HUES64 (cell line): Measurements from ENCODE around the gene NAA40.

ENCODE experiments used
- H3K27ac ChIP-seq: 2 replicates; pipeline ENCODE4 v1.7.0; 2013; ENCODE audit warnings: low read depth, low read length, inconsistent platforms
- H3K27me3 ChIP-seq: 2 replicates; pipeline ENCODE4 v1.6.1; 2013; ENCODE audit warnings: mild to moderate bottlenecking, low read length; ENCODE audit not compliant: insufficient read depth
- H3K36me3 ChIP-seq: 2 replicates; pipeline ENCODE4 v1.6.1; 2013; ENCODE audit warnings: mild to moderate bottlenecking, low read length; ENCODE audit not compliant: insufficient read depth
- H3K4me1 ChIP-seq: 2 replicates; pipeline ENCODE4 v1.6.1; 2013; ENCODE audit warnings: mild to moderate bottlenecking, low read length, moderate library complexity; ENCODE audit not compliant: insufficient read depth
- H3K4me3 ChIP-seq: 2 replicates; pipeline ENCODE4 v1.5.1; 2013; ENCODE audit warnings: mild to moderate bottlenecking, low read length, moderate library complexity
- H3K9ac ChIP-seq: 2 replicates; pipeline ENCODE4 v1.6.1; 2013; ENCODE audit warnings: mild to moderate bottlenecking, low read depth, low read length
- H3K9me3 ChIP-seq: 2 replicates; pipeline ENCODE4 v1.6.1; 2013; ENCODE audit warnings: low read depth, low read length; ENCODE audit not compliant: insufficient read depth
- WGBS: fragments of 150-250, 120-280 bp; methylation state at CpG from one replicate; pipeline ENCODE4 v1.1.7; 2013; ENCODE audit warnings: missing lambda C conversion rate; 5-methylcytosine and 5-hydroxymethylcytosine counted together

The NAA40 gene

GRCh38 chr11:63906087-63906486 lies 32.7 kb upstream of the NAA40 start:
- Histone ChIP-seq H3K9ac (no peak overlapping the region), H3K27ac (no peak overlapping the region)
- 91% methylated on average over 2 of the region's 4 CpGs for WGBS

GRCh38 chr11:63906585-63906984 lies 32.2 kb upstream of the NAA40 start:
- Histone ChIP-seq H3K27me3 (no peaks in the 10 kb centered on the region), H3K4me3 (no peak overlapping the region), H3K4me1 (peaks cover 31% of the 10 kb centered on the region), H3K36me3 (peaks cover 50% of the 10 kb centered on the region), H3K9ac (no peak overlapping the region), H3K9me3 (no peaks in the 10 kb centered on the region), H3K27ac (0 out of 2 replicates have a peak overlapping the region, but pooled peaks have one; percentile 18)
- 89% methylated on average over 7 of the region's 7 CpGs for WGBS

More at GRCh38 chr11:63906087-63906486, 32.7 kb upstream of the NAA40 start:
- Histone ChIP-seq H3K4me1 (peaks cover 31% of the 10 kb centered on the region), H3K36me3 (peaks cover 50% of the 10 kb centered on the region), H3K9me3 (no peaks in the 10 kb centered on the region), H3K27me3 (no peaks in the 10 kb centered on the region), H3K4me3 (no peak overlapping the region)

- Histone ChIP-seq H3K4me3 (no peak overlapping the region), H3K27ac (0 out of 2 replicates have a peak overlapping the region, but pooled peaks have one; percentile 18), H3K9ac (no peak overlapping the region), H3K4me1 (peaks cover 31% of the 10 kb centered on the region), H3K36me3 (peaks cover 46% of the 10 kb centered on the region), H3K27me3 (no peaks in the 10 kb centered on the region), H3K9me3 (no peaks in the 10 kb centered on the region)
- WGBS, result 73% methylated on average over 3 of the region's 6 CpGs
These were observed 31.7 kb upstream of the NAA40 start for GRCh38 chr11:63907063-63907462.

GRCh38 chr11:63907808-63908530 lies 30.8 kb upstream of the NAA40 start:
- WGBS, result 82% methylated on average over 20 of the region's 21 CpGs
- H3K36me3 ChIP-seq, result peaks cover 45% of the 10 kb centered on the region
- H3K27ac ChIP-seq, result peak overlapping the region; percentile 52; the same call in 1 of the 2 replicates
- no peaks in the 10 kb centered on the region for H3K27me3 ChIP-seq
- no peak overlapping the region for H3K4me3 ChIP-seq
- peaks cover 31% of the 10 kb centered on the region for H3K4me1 ChIP-seq
- H3K9ac ChIP-seq, result peak overlapping the region; percentile 42; the same call in 1 of the 2 replicates
- H3K9me3 ChIP-seq, result no peaks in the 10 kb centered on the region

GRCh38 chr11:63908631-63909401 lies 30.0 kb upstream of the NAA40 start:
- Histone ChIP-seq H3K9me3 (no peaks in the 10 kb centered on the region), H3K4me1 (peaks cover 31% of the 10 kb centered on the region), H3K9ac (no peak overlapping the region), H3K27ac (peak overlapping the region; percentile 60), H3K36me3 (peaks cover 42% of the 10 kb centered on the region), H3K4me3 (no peak overlapping the region), H3K27me3 (no peaks in the 10 kb centered on the region)
- WGBS, result 83% methylated on average over 46 of the region's 46 CpGs

- no peak overlapping the region for H3K9ac ChIP-seq
- peaks cover 43% of the 10 kb centered on the region for H3K36me3 ChIP-seq
- 43% methylated on average over 19 of the region's 24 CpGs for WGBS
- H3K9me3 ChIP-seq, result no peaks in the 10 kb centered on the region
- no peaks in the 10 kb centered on the region for H3K27me3 ChIP-seq
- no peak overlapping the region for H3K4me3 ChIP-seq
- peak overlapping the region; percentile 51; the same call in 1 of the 2 replicates for H3K27ac ChIP-seq
- H3K4me1 ChIP-seq, result peaks cover 31% of the 10 kb centered on the region
These were observed 29.0 kb upstream of the NAA40 start for GRCh38 chr11:63909591-63910506.

GRCh38 chr11:63910675-63911074 lies 28.1 kb upstream of the NAA40 start:
- H3K27me3 ChIP-seq, result no peaks in the 10 kb centered on the region
- H3K9ac ChIP-seq, result no peak overlapping the region
- WGBS, result 48% methylated on average over 8 of the region's 9 CpGs
- peak overlapping the region; percentile 74 for H3K27ac ChIP-seq
- H3K36me3 ChIP-seq, result peaks cover 43% of the 10 kb centered on the region
- H3K4me1 ChIP-seq, result peaks cover 31% of the 10 kb centered on the region
- H3K4me3 ChIP-seq, result no peak overlapping the region
- no peaks in the 10 kb centered on the region for H3K9me3 ChIP-seq

- Histone ChIP-seq H3K27me3 (no peaks in the 10 kb centered on the region), H3K9me3 (no peaks in the 10 kb centered on the region), H3K27ac (no peak overlapping the region; the same call in 1 of the 2 replicates), H3K4me1 (peaks cover 31% of the 10 kb centered on the region), H3K9ac (no peak overlapping the region), H3K4me3 (no peak overlapping the region), H3K36me3 (peaks cover 40% of the 10 kb centered on the region)
- 75% methylated on average over 8 of the region's 8 CpGs for whole genome bisulfite sequencing
These were observed 27.4 kb upstream of the NAA40 start for GRCh38 chr11:63911440-63911839.

GRCh38 chr11:63911876-63912275 lies 26.9 kb upstream of the NAA40 start:
- peaks cover 38% of the 10 kb centered on the region for H3K36me3 ChIP-seq
- H3K9me3 ChIP-seq, result no peaks in the 10 kb centered on the region
- H3K27ac ChIP-seq, result no peak overlapping the region
- H3K4me1 ChIP-seq, result peaks cover 29% of the 10 kb centered on the region
- no peaks in the 10 kb centered on the region for H3K27me3 ChIP-seq
- H3K9ac ChIP-seq, result no peak overlapping the region
- no peak overlapping the region for H3K4me3 ChIP-seq
- 93% methylated on average over 22 of the region's 22 CpGs for WGBS

- H3K27ac ChIP-seq, result no peak overlapping the region
- no peak overlapping the region for H3K9ac ChIP-seq
- 93% methylated on average over 7 of the region's 7 CpGs for WGBS
- no peak overlapping the region for H3K4me3 ChIP-seq
- peaks cover 34% of the 10 kb centered on the region for H3K36me3 ChIP-seq
- H3K27me3 ChIP-seq, result no peaks in the 10 kb centered on the region
- no peaks in the 10 kb centered on the region for H3K9me3 ChIP-seq
- peaks cover 22% of the 10 kb centered on the region for H3K4me1 ChIP-seq
These were observed 26.1 kb upstream of the NAA40 start for GRCh38 chr11:63912678-63913077.
